ENCODE data around the gene MRPL24.
A peak's percentile ranks its signal among the peaks of the same experiment; 100 is the strongest.

MRPL24 gene

DNA sequence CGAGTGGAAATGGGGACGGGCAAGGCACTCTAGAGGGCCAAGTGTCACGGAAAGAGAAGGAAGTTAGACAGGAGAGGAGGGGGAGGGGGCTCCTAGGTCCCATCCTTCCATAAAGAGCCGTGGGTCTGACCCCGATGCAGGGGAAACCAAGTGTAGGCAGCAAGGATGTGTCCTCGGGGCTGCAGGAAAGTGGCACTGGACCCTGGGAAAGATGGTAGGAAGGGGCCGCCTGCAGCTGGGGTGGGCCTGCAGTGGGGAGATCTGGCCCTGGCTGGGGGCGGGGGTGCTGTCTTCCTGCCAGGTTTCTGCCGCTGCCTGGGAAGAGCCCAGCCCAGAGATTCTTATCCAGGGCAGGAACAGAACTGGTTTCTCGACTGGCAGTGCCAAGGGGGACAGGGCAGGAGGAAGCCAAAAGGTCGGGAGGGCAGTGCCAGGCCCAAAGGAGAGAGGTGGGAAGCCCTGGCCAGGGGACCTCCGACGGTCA is 48.4 kb downstream of the MRPL24 start:
- DNase-seq (ENCODE audit: low read depth in 3 of 3): no peak

DNA sequence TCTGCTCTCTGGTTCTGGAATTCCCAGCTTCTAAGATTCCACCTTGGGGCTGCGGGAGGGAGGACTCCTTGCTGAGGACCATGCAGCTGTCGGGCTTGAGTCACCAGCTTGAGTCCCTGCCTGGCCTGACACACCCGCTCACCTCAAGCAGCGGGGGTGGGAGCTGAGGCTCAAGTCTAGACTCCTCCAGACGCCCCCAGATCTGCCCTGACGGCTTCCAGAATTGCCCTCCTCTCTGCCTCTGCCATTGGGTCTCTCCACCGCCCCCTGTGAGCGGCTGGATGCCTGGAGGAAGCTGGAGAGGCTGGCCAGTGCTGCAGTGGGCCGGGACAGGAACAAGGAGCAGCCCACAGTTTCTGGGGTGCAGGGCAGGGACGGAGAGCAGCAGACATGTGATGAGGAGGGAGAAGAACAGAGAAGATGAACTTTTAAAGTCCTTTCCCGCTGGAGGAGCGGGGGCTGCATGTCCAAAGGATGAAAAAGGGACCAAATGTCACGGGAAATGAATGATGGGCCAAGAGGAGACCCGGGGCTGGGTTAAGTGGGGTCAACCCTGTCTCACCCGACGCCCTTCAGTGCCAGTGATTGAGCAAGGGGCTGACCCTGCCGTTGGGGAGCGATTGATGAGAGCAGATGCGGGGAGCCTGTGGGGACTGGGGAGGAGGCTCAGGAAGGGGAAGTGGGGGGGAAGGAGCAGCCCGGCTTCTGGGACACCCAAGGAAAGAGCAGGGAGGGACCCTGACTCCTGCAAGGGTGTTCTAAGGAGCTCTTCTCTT is 49.0 kb downstream of the MRPL24 start:
- DNase-seq (ENCODE audit: low read depth in 3 of 3): no peak

DNA sequence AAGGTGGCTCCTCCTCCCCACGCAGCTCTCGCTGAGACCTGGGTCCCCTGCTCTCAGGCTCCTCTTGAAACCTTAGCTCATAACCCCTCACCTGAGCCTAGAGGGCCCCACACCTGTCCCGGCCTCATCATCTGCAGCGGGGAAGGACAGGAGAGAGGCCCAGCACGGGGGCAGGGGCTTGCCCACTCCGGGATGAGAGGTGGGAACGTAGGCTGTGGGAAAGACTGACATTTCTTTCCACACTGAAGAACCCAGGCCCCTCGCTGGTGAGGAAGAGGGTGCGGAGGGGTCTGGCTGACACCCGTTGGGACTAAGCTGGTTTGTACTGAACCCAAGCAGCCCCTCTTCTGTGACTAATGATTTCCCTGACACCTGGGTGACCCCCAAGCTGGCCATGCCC is 49.7 kb downstream of the MRPL24 start:
- DNase-seq (ENCODE audit: low read depth in 3 of 3): no peak

DNA sequence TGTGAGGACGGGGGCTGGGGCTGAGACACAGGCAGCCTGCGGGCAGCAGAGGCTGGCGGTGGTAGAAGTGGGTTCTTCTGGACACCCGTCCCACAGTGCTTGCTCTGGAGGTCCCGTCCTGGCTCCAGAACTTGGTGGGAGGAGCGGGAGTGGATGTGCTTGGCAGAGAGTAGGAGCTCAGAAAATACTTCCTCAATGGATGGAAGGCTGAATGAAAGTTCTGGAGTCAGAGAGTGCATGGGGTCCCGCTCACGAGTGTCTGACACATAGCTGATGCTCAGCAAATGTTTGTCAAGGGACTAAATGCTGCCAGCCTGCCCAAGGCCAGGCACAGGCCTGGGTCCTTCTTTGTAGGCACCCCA is 50.2 kb downstream of the MRPL24 start:
- no peak for DNase-seq (ENCODE audit: low read depth in 3 of 3)

DNA sequence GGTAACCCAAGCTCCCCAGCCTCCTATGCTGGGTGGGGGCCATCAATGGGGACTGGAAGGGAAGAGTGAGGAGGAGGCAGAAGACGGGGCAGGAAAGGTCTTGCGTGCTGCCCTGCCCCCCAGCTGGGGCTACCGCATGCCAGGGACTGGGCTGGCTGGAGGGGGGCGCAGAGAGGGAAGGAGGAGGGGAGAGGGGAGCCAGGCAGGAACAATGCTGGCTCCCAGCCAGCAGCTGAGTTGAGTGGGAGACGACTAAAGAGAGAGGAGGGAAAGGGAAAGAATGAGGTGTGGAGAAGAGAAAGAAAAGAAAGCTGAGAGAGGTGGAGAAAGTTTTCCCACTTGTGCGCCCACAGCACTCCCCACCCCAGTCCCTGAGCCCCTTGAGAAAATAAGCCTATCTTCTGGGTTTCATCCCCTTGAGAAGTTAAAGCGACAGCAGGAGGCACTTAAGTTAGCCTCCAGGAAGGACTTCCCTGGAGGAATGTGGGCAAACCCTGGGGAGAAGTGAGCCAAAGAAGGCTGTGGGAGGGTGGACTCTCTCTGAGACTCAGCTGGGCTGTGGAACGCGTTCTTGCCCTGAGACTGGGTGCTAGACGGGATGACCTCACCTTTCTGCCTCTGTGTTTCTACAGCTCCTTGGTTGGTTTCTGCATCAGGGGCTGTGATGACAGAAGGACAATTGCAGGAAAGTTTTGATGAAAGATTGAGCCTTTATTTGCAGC is 50.8 kb downstream of the MRPL24 start:
- no peak for DNase-seq (ENCODE audit: low read depth in 3 of 3)

DNA sequence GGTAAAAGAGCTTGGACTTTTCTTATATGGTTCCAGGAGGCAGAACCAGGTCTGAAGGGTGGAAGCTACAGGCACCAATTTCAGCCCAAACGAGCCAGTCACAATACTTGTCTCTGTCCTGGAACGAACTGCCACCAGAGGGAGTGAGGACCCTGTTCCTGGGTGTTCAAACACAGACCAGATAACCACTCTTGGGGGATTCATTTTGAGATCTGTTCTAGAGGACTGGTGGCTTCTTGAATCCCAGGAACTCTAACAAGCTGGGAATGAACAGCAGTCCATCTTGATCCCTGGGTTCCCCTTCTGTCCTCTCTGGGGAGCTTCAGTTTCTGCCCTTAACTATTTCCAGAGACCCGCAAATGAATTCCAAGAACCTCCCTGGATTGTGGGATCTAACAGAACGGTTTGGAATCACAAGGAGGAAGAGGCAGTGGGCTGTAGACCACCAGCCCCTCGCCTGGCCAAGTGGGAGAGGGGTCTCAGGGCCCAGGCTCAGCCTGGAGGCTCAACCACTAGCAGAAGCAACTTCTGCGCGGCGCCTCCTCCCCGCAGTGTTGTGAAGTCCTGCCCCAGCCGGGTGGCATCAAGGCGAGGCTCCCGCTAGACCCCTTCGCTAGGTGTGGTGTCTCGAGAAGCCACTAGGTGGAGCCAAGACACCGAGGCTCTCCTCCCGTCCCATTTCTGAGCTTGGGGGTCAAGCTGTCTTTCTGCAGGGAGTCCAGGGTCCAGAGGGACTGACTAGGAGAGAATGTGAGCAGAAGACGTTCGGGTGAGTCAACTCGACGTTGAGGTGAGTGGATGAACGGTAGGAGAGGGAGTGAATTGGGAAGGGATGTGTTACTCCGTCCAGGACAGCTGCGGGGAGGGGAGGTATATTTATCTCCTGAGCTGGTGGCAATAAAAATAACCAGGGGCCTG is 51.6 kb downstream of the MRPL24 start:
- DNase-seq (ENCODE audit: low read depth in 3 of 3): peak; percentile 48 to 72 (median 60)

Data from stimulated activated CD4-positive, alpha-beta T cell treated with anti-CD3 and anti-CD28 coated beads, TNF-alpha, amount 100 ng/mL, for 24 hours (primary cell).